ENCODE measurements around the gene DDX56.

DNA sequence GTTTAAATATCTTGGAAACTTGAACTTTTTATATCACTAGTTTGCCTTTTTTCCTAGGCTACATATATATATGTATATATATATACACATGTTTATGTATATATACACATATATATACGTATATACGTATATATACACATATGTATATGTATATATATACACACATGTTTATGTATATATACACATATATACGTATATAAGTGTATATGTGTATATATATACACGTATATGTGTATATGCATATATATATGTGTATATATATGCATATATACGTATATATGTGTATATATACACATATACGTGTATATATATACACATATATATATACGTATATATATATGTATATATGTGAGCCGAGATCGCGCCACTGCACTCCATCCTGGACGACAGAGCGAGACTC lies 42.8 kb upstream of the DDX56 start:
- TF ChIP-seq CTCF (conservative IDR thresholded peaks at IDR 0.05; ENCODE audit: low read length) (no peak), EZH2phosphoT487 (IDR thresholded peaks at IDR 0.05; ENCODE audit: borderline replicate concordance) (no peak)
